NB4 (cell line): Measurements from ENCODE around the gene CDK5.

Source experiments
- CTCF ChIP-seq: IDR thresholded peaks from one replicate; pipeline ENCODE4 v1.5.1; 2012; ENCODE audit warnings: low read depth, low read length
- POLR2A ChIP-seq: IDR thresholded peaks from 2 replicates; pipeline ENCODE4 v1.6.1; 2011; ENCODE audit warnings: mild to moderate bottlenecking; ENCODE audit not compliant: insufficient read length; ENCODE audit errors: extremely low read depth

- TF ChIP-seq CTCF: no peak
- TF ChIP-seq POLR2A: no peak
Measured at GRCh38 chr7:151078233-151079040, 20.7 kb upstream of the CDK5 start.
